GM19397 (cell line): ENCODE results near the gene NOTCH1.

Experiments
- ATAC-seq: cut with Tn5 transposase; IDR thresholded peaks from one replicate; pipeline ENCODE4 v1.9.1; 2021; ENCODE audit warnings: mild to moderate bottlenecking, moderate library complexity; ENCODE audit not compliant: unreplicated experiment

The NOTCH1 gene

DNA sequence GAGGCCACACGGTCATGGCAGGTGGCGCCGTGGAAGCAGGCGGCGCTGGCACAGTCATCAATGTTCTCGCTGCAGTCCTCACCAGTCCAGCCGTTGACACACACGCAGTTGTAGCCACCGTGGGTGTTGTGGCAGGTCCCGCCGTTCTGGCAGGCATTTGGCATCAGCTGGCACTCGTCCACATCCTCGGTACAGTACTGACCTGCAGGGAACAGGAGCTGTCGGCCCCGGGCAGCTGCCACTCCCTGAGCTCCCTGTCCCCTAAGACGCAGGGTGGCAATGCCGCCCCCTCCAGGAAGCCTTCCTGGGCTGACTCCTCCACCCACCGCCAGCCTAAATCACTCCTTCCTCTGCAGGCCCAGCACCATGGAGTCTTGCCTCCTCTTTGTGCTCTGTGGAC, 27.2 kb downstream of the NOTCH1 start:
- no peak for ATAC-seq

DNA sequence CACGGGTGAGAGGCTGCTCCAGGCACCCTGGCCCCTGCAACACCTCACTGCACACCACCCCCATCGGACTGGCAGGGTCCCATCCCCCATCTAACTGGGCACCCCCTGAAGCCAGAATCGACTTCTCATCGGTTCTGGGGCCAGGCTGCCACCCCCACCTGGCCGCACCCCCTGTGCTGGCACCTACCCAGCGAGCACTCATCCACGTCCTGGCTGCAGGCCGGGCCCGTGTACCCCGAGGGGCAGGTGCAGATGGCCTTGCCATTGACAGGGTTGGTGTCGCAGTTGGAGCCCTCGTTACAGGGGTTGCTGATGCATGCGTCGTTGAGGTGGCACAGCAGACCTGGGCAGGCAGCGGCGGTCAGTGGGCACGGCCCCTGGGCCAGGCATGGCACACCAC, 27.9 kb downstream of the NOTCH1 start:
- no peak for ATAC-seq

DNA sequence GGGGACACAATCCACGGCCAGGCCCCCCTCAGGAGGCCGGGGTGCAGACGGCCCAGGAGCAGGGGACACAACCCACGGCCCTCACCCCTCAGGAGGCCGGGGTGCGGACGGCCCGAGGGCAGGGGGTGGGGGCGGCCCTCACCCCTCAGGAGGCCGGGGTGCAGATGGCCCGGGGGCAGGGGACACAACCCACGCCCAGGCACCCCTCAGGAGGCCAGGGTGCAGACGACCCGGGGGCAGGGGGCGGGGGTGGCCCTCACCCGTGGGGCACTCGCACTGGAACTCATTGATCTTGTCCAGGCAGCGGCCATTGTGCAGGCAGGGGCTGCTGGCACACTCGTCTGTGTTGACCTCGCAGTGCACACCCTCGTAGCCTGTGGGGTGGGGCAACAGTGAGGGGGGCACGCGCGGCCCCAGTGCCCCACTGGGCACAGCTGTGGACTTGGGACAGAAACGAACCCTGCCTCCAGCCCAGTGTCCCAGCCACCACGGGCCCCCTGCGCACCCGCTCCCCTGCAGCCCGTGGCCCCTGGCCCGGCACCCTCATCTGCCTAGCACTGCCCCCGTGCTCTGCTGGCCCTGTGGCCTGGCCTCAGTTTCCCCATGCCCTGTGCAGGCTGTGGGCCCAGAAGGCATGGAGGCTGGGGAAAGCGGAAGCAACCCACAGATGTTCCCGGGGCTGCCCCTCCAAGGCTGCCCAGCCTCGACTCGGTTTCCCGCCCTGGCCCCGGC, 28.7 kb downstream of the NOTCH1 start:
- no peak for ATAC-seq

DNA sequence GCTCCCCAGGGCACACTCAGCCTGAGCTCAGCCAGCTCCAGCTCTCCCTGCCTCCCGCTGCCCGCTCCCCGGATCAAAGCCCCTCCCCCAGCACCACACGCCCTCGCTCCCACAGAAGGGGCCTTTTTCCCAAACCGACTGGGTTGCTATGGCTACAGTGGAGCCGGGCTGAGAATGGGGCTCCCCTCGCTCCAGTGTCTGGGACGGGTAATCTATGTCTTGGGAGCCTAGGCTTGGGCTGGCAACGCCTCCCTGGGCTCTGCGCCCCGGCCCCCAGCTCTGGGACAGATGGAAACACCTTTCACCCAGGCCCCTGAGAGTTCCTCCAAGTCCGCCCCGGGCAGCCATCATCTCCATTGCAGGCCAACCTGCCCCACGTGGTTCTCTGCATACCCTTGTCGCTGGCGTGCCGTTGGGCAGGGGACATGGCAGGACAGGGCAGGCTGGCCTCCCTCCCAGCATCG, 29.6 kb downstream of the NOTCH1 start:
- no peak for ATAC-seq

DNA sequence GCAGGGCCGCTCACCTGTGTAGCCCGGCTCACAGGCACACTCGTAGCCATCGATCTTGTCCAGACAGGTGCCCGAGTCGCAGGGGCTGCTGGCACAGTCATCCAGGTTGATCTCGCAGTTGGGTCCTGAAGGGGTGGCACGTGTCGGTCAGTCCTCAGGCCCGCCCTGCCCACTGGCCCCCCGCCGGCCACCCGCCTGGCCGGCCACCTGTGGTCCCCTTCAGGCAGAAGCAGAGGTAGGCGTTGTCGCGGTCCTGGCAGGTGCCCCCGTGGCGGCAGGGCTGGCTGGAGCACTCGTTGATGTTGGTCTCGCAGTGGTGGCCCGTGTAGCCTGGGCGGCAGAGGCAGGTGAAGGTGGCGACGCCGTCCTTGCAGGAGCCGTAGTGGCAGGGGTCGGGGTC, 30.6 kb downstream of the NOTCH1 start:
- ATAC-seq: no peak

DNA sequence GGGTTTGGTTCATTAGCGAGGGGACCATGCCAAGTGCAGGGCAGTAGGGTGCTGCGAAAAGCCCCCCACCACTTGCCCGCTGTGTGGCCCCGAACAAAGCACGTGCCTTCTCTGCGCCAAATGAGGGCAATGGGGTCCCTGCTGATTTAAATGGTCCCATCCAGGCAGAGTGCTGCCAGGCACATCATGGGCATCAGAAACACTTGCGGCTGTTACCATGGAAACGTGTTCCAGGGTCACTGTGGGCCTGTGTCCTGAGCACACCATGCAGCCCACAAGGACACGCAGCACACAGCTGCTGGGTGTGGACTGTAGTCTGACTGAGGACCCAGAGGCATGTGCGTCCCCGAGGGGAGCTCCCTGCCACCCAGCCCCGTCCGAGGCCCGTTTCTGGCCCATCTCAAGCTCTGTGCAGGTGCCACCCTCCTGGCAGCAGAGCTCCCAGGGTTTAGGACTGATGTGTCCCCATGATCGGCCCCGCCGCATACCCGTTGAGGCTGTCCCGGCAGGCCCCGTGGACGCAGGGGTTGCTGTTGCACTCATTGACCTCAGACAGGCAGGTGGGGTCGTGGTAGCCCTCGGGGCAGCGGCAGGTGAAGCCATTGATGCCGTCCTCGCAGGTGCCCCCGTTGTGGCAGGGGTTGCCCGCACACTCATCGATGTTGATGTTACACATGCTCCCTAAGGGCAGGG, 31.7 kb downstream of the NOTCH1 start:
- ATAC-seq: no peak

DNA sequence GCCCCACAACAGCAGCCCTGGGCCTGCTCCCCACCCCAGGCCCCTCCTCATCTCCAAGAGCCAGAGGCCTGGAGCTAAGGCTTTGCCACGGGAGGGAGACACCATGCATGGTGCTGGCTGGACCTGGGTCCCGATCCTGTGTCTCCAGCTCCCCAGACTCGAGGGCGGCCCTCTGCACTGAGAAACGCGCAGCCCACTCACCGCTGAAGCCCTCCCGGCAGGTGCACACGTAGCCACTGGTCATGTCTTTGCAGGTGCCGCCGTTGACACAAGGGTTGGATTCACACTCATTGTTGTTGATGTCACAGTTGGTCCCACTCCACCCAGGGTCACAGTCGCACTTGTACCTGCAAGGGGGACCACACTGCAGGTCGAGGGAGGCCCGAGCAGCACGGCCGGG, 32.7 kb downstream of the NOTCH1 start:
- no peak for ATAC-seq

DNA sequence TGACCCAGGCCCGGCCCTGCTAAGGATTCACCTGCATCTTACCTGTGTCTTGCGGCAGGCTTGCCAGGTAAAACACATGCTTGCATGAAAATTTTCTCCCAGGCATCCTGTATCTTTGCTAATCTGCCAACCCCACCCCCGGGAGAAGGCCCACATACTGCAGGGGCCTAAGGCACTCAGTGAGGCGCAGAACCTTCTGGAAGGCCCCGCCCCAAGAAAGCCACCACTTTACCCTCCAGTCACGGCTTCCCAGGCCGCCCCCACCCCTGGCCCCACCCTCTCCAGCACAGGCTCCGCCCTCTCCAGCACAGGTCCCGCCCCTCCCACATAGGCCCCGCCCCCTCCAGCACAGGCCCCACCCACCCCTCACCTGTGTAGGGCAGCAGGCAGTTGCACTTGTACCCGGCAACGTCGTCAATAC, 33.2 kb downstream of the NOTCH1 start:
- ATAC-seq: no peak

DNA sequence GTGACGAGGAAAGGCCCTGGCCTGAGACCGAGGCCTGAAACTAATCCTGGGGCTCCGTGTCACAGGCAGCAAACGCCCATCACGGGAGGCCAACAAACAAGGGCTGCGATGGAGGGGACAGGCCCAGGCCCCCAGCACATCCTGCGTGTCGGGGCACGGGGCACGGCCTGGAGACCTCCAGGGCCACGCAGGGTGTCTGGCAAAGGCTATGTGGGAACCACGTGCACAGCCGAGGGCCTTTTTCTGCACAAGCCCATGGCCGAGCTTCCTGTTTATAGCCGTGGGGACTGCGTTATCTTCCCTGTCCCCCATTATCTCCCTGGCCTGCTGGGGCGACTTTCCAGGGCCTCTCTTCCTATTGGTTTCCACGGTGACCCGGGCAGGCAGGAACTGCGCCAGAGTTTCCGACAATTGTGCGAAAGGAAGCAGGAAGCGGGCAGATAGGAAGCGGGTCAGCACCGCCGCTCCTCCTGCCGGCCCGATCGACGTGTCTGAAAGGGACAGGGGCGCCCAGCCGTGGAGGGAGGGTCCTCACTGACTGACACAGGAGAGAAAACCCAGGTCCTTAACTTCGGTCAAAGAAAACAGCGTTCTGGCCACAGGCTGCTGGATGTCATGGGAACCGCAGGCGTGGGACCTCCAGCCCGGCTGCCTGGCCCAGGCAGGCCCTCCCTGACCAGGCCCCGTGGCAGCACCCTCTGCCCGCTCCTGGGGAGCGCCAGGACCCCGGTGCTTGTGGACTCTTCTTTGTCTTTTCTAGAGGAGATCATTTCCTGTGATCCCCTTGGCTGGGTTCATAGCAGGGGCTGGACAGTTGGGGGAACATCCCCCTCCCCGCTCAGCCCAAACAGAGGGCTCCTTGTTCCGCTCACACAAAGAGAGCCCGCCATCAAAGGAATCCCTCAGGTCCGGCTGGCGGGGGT, 33.9 kb downstream of the NOTCH1 start:
- ATAC-seq: no peak

DNA sequence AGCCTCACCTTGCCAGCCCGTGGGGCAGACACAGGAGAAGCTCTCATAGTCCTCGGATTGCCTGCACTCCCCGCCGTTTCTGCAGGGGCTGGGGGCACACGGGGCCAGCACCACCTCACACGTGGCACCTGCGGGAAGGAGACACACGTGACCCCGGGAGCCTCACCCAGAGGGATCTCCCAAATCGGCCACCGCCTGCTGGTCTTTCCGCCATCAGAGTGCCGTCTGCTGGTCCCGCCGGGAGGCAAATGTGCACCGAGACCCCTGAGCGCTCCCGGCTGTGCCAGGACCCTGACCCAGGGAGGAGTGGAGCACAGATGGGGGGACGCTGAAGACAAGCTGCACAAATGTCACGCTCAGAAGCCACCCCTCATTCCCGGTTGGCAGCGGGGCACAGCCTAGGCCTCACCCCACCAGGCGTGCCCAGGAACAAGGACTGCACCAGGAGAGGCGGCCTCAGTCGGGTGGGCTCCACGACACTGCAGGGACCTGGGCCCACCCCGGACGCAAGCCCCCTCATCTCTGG, 34.6 kb downstream of the NOTCH1 start:
- no peak for ATAC-seq

DNA sequence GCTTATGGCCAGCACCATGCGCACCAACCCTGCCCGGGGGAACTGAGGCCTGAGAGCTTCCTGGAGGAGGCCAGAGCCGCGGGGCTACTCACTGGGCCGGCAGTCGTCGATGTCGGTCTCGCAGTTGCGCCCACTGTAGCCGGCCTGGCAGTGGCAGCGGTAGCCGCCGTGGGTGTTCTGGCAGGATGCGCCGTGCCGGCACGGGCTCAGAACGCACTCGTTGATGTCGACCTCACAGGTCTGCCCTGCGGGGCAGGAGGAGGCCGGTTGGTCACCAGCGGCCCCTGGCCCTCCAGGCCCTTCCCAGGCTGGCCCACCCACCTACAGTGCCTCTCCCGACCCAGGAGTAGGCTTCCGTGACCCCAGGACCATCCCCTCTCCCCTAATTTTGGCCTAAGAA, 35.3 kb downstream of the NOTCH1 start:
- no peak for ATAC-seq

DNA sequence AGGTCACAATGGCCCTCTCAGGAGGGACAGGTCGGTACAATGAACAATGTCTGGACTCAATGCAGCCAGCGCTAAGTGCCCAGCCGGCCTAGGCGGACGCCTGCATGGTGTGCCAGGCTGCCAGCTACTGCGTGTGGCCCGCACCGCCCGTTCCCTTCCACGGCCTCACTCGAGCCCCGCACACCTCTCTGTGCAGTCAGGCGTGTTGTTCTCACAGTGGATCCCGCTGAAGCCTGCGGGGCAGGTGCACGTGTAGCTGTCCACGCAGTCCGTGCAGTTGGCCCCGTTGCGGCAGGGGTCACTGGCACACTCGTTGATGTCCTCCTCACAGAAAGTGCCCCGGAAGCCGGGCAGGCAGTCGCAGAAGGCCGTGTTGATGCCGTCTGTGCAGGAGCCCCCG, 36.3 kb downstream of the NOTCH1 start:
- ATAC-seq: no peak

DNA sequence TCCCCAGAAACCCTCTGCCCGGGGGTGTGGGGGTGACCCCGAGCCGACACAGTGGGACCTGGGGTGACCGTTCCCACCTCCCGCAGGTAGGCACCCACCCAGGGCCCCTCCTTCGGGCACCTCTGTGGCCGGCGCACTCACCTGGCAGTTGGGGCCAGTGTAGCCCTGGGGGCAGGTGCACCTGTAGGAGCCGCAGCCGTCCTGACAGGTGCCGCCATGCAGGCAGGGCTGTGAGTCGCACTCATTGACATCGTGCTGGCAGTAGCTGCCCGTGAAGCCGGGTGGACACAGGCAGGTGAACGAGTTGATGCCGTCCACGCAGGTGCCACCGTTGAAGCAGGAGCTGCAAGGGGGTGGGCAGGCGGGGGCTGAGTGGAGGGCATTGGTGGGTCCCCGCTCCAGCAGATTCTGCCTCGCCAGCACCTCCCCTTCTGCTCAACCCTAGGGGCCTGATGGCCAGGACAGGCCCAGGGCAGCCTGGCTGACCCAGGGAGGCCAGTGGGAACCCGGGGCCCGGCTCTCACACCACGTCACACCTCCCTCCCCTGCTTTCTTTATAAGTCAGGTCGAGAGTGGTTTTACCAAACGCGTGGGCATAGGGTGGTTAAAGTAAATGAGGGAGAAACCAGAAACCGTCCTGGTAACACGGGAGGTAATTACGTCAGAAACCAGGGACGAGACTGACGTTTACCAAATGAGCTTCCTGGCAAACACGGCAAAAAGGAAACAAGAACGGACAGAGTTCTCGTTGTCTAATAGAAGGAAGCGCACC, 36.9 kb downstream of the NOTCH1 start:
- ATAC-seq: no peak

DNA sequence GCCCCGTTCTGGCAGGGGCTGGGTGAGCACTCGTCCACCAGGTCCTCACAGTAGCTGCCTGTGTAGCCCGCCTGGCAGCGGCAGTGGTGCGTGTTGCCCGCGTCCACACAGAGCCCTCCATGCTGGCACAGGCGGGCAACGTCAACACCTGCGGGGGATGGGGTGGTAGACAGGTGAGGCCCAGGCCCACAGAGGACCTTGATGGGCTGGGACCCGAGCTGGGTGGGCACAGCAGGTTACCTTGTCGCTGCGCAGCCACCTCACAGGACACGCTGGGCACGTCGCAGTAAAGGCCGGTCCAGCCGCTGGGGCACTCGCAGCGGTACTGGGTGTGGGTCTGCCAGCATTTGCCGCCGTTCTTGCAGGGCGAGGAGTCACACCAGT, 37.9 kb downstream of the NOTCH1 start:
- no peak for ATAC-seq

DNA sequence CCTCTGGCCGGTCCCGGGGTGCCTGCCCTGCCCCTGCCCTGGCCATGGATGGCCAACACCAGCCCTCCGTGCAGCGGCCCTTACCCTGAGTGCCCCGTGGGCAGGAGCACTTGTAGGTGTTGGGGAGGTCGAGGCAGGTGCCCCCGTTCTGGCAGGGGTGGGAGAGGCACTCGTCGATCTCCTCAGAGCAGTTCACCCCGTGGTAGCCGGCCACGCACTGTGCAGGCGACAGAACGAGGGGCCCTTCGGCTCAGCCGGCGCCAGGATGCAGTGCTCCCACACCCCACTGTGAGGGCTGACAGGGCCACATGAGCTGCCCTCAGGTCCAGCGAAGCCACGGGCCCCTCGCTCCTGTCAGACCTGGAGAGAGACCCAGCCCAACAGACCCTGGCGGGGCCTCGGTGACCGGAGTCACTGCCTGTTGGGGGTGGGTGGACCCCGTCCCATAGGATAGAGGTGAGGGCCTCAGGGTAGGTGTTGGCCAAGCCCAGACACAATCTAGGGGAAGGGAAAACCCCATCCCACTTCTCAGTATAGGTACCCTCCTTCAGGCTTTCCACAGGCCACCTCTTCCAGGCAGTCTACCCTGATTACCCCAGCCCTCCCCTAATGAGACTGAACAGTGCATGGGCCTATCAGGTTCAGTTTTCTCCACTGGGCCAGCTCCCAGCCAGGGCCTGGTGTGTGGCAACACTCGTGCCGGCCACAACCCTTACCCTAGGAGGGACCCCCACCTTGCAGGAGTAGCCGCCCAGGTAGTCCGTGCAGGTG, 38.4 kb downstream of the NOTCH1 start:
- ATAC-seq: no peak

DNA sequence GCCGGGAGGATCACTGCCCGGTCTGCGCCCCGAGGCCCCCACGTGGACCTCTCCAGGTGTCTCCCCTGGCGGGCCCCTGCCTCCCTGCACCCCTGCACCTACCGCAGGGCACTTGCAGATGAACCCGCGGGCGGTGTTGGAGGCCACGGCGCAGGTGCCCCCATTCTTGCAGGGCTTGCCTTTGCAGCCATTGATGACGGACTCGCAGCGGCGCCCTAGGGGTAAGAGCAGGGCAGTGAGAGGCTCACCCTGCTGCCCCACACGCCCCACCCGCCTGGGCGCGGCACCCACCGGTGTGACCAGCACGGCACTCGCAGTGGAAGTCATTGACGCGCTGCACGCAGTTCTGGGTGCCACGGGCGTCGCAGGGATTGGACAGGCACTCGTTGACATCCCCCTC, 39.4 kb downstream of the NOTCH1 start:
- ATAC-seq: no peak

DNA sequence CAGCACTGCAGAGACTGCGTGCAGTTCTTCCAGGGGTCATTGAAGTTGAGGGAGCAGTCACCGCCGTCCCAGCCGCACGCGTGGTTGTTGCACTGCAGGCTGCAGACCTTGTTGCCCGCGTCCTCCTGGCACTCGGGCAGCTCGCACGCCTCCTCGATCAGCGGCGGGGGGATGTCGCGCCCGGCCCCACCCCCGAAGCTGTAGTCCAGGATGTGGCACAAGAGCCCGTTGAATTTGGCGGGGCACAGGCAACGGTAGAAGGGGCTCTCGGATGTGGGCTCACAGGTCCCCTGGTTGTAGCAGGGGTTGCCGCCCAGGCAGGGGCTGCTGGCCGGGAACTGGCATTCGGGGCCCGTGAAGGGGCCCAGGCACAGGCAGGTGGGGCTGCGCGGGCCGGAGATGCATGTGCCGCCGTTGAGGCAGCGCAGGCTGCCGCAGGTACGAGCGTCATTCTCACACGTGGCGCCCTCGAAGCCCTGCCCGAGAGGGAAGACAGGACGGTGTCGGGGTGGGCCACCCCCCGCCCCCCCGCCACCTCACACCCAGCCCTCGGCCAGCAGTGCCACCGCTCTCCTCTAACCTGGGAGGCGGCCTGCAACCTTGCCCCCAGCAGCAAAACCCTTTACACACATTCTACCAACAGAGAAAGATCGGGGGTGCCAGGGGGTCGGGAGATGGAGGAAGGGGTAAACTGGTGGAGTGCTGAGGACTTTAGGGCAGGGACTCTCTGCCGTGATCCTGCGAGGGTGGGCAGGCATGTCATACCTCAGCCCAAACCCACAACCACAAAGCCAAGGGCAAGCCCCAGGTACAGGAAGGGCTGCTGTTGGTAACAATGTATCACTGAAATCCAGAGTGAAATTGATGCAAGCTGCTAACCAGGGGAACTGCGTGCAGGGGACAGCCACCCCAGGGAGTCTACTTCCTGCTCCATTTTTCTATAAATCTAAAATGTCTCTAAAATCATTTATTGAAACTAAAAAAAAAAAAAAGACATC, 40.1 kb downstream of the NOTCH1 start:
- ATAC-seq: no peak

DNA sequence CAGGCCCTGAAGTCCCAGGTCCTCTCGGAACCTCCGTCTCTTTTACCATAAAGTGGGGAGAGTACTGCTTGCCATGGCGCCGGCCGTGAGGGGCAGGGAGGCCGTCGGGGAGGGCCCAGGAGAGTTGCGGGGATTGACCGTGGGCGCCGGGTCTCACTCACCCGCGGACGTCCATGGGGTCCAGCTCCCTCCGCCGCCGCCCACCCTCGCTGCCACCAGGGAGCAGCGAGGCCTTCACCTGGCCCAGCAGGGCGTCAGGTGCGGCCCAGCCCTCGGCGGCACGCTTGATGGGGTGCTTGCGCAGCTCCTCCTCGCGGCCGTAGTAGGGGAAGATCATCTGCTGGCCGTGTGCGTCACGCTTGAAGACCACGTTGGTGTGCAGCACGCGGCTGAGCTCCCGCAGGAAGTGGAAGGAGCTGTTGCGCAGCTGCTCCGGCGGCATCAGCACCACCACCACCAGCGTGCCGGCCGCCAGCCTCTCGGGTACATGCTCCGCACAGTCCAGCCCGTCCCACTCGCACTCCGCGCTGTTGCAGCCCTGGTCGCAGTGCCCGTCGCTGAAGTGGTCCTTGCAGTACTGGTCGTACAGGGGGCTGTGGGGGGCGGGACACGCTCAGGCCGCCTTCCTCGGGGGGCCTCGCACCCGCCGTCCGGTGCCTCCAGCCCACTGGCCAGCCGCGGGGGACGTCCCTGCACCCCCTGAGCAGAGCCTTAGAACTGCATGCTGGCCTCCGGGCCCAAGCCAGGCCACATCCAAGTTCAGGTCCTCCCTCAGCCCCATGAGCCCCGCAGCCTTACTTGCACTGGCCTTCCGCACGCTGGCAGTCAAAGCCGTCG, 41.1 kb downstream of the NOTCH1 start:
- no peak for ATAC-seq
